ENCODE data around the gene LCN15.
"Not testable (repeated sequence)": the region's sequence is repeated elsewhere in the genome, so short reads cannot be mapped to it uniquely, and the experiment has no call there.

Gene LCN15

GRCh38 chr9:136760424-136760823 lies 3.9 kb downstream of the LCN15 start:
- no peaks in the 10 kb centered on the region for H3K36me3 ChIP-seq (ENCODE audit: control insufficient read depth, insufficient read depth, low read length)
- no peaks in the 10 kb centered on the region for H3K9me3 ChIP-seq (ENCODE audit: control insufficient read depth, insufficient read depth, low read length)
- H3K4me1 ChIP-seq (ENCODE audit: control insufficient read depth, insufficient read depth, low read length), result no peaks in the 10 kb centered on the region; the same call in 1 of the 2 replicates
- H3K4me3 ChIP-seq (ENCODE audit: low read depth, low read length), result no peak overlapping the region
- H3K27ac ChIP-seq (ENCODE audit: low read depth, low read length), result no peak overlapping the region
- no peak overlapping the region for H3K9ac ChIP-seq (ENCODE audit: low read depth, low read length)
- no peaks in the 10 kb centered on the region for H3K27me3 ChIP-seq (ENCODE audit: control insufficient read depth, insufficient read depth, low read length)

DNA sequence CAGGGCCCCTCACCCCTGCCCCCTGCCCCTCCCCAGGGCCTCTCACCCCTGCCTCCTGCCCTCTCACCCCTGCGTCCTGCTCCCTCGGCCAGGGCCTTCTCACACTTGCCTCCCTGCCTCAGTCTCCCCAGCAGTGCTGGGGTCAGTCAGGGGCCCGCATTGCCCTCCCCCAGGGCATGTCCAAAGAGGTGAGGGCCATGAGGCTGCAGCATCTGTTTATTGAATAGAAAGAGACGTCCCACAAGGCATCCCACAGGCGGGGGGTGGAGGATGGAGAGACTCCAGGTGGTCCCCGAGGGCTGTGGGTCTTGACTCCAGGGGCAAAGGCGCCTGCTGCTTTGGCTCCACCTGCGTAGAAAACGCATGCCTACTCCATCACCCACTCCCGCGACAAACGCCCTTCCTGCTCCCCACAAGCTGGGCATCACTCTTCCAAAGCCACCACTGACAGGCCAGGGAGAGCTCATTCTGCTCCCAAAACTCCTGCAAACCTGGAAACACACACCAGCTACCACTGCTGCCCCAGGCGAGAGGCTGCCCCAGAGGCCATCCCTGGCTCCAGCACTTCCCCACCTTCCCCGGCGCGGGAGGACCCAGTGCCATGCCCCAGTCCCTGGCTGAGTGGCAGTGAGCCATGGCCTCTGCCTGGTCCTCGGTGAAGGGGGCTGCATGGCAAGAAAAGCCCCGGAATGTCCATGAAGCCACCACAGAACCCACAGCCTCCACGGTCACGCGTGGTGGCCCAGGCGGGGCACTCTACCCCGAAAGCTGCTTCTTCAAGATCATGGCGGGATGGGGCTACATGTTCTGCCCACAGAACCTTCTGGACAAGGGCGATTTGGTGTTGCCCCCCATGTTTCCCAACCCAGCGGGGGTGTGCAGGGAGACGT lies 4.6 kb downstream of the LCN15 start:
- Histone ChIP-seq H3K4me1 (ENCODE audit: control insufficient read depth, insufficient read depth, low read length) (no peaks in the 10 kb centered on the region; the same call in 1 of the 2 replicates), H3K4me3 (ENCODE audit: low read depth, low read length) (no peak overlapping the region), H3K27me3 (ENCODE audit: control insufficient read depth, insufficient read depth, low read length) (no peaks in the 10 kb centered on the region), H3K9me3 (ENCODE audit: control insufficient read depth, insufficient read depth, low read length) (no peaks in the 10 kb centered on the region), H3K27ac (ENCODE audit: low read depth, low read length) (no peak overlapping the region), H3K36me3 (ENCODE audit: control insufficient read depth, insufficient read depth, low read length) (no peaks in the 10 kb centered on the region), H3K9ac (ENCODE audit: low read depth, low read length) (no peak overlapping the region)

- H3K4me3 ChIP-seq (ENCODE audit: low read depth, low read length), result no peak overlapping the region
- H3K27ac ChIP-seq (ENCODE audit: low read depth, low read length), result no peak overlapping the region
- no peaks in the 10 kb centered on the region for H3K9me3 ChIP-seq (ENCODE audit: control insufficient read depth, insufficient read depth, low read length)
- H3K9ac ChIP-seq (ENCODE audit: low read depth, low read length), result no peak overlapping the region
- H3K36me3 ChIP-seq (ENCODE audit: control insufficient read depth, insufficient read depth, low read length), result no peaks in the 10 kb centered on the region
- H3K4me1 ChIP-seq (ENCODE audit: control insufficient read depth, insufficient read depth, low read length), result no peaks in the 10 kb centered on the region; the same call in 1 of the 2 replicates
- H3K27me3 ChIP-seq (ENCODE audit: control insufficient read depth, insufficient read depth, low read length), result no peaks in the 10 kb centered on the region
Observed at GRCh38 chr9:136759001-136759400, 5.3 kb downstream of the LCN15 start.

- H3K27ac ChIP-seq (ENCODE audit: low read depth, low read length), result no peak overlapping the region
- H3K36me3 ChIP-seq (ENCODE audit: control insufficient read depth, insufficient read depth, low read length), result no peaks in the 10 kb centered on the region
- H3K4me3 ChIP-seq (ENCODE audit: low read depth, low read length), result no peak overlapping the region
- no peak overlapping the region for H3K9ac ChIP-seq (ENCODE audit: low read depth, low read length)
- no peaks in the 10 kb centered on the region for H3K27me3 ChIP-seq (ENCODE audit: control insufficient read depth, insufficient read depth, low read length)
- no peaks in the 10 kb centered on the region for H3K4me1 ChIP-seq (ENCODE audit: control insufficient read depth, insufficient read depth, low read length)
- no peaks in the 10 kb centered on the region for H3K9me3 ChIP-seq (ENCODE audit: control insufficient read depth, insufficient read depth, low read length)
Observed at GRCh38 chr9:136757751-136758140, 6.6 kb downstream of the LCN15 start.

DNA sequence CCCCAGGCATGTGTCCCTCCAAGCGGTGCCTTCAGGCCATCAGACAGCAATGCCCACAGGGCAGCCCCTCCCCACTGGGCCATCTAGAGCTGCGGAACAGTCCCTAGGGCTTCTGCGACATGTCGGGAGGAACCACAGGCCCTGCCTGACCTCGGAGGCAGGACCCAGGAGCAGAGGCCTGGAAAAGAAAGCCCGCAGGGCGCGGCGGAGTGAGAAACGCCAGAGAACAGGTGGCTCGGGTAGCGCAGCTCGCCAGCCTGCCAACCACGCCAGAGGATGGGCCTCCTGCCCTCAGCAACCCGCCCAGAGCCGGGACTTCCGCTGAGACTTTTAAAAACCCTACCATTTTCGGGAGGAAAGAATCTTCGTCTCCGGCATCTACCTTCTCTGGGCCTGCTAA lies 7.0 kb downstream of the LCN15 start:
- H3K9ac ChIP-seq (ENCODE audit: low read depth, low read length), result no peak overlapping the region
- H3K27me3 ChIP-seq (ENCODE audit: control insufficient read depth, insufficient read depth, low read length), result no peaks in the 10 kb centered on the region
- H3K4me3 ChIP-seq (ENCODE audit: low read depth, low read length), result no peak overlapping the region
- H3K27ac ChIP-seq (ENCODE audit: low read depth, low read length), result no peak overlapping the region
- H3K36me3 ChIP-seq (ENCODE audit: control insufficient read depth, insufficient read depth, low read length), result no peaks in the 10 kb centered on the region
- no peaks in the 10 kb centered on the region for H3K9me3 ChIP-seq (ENCODE audit: control insufficient read depth, insufficient read depth, low read length)
- H3K4me1 ChIP-seq (ENCODE audit: control insufficient read depth, insufficient read depth, low read length), result no peaks in the 10 kb centered on the region

DNA sequence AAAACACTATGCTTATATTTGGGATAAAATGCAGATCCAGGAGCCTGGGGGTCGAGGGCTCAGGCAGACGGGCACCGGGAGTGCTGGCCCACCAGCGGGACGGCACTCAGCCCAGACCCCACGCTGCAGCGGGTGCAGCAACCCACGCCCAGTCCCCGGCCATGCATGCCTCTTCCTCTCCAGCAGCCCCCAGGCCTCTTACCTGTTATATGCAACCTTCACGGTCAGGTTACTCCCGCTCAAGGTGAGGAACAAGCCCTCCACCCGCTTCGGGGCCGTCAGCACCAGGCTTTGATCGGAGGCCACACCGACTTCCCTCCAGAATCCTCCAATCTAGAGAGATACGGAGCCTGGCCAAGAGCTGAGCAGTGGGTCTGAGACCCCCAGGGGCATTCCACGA lies 7.5 kb downstream of the LCN15 start:
- Histone ChIP-seq H3K36me3 (ENCODE audit: control insufficient read depth, insufficient read depth, low read length) (no peaks in the 10 kb centered on the region), H3K27ac (ENCODE audit: low read depth, low read length) (no peak overlapping the region), H3K4me1 (ENCODE audit: control insufficient read depth, insufficient read depth, low read length) (no peaks in the 10 kb centered on the region), H3K9ac (ENCODE audit: low read depth, low read length) (no peak overlapping the region), H3K9me3 (ENCODE audit: control insufficient read depth, insufficient read depth, low read length) (no peaks in the 10 kb centered on the region), H3K4me3 (ENCODE audit: low read depth, low read length) (no peak overlapping the region), H3K27me3 (ENCODE audit: control insufficient read depth, insufficient read depth, low read length) (no peaks in the 10 kb centered on the region)

DNA sequence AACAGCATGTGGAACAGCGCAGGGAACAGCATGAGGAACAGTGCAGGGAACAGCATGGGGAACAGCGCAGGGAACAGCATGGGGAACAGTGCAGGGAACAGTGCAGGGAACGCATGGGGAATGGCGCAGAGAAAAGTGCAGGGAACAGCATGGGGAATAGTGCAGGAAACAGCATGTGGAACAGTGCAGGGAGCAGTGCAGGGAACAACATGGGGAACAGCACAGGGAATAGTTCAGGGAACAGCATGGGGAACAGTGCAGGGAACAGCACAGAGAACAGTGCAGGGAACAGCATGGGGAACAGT lies 8.2 kb downstream of the LCN15 start:
- Histone ChIP-seq H3K4me1 (ENCODE audit: control insufficient read depth, insufficient read depth, low read length) (no peaks in the 10 kb centered on the region), H3K27ac (ENCODE audit: low read depth, low read length) (no peak overlapping the region), H3K27me3 (ENCODE audit: control insufficient read depth, insufficient read depth, low read length) (no peaks in the 10 kb centered on the region), H3K9me3 (ENCODE audit: control insufficient read depth, insufficient read depth, low read length) (no peaks in the 10 kb centered on the region; the same call in 1 of the 2 replicates), H3K4me3 (ENCODE audit: low read depth, low read length) (no peak overlapping the region), H3K9ac (ENCODE audit: low read depth, low read length) (no peak overlapping the region), H3K36me3 (ENCODE audit: control insufficient read depth, insufficient read depth, low read length) (no peaks in the 10 kb centered on the region)

GRCh38 chr9:136755302-136756133 lies 8.8 kb downstream of the LCN15 start:
- not testable (repeated sequence) for H3K9ac ChIP-seq (ENCODE audit: low read depth, low read length); H3K27me3 ChIP-seq (ENCODE audit: control insufficient read depth, insufficient read depth, low read length); H3K4me1 ChIP-seq (ENCODE audit: control insufficient read depth, insufficient read depth, low read length); H3K4me3 ChIP-seq (ENCODE audit: low read depth, low read length); H3K27ac ChIP-seq (ENCODE audit: low read depth, low read length); H3K9me3 ChIP-seq (ENCODE audit: control insufficient read depth, insufficient read depth, low read length); H3K36me3 ChIP-seq (ENCODE audit: control insufficient read depth, insufficient read depth, low read length)

DNA sequence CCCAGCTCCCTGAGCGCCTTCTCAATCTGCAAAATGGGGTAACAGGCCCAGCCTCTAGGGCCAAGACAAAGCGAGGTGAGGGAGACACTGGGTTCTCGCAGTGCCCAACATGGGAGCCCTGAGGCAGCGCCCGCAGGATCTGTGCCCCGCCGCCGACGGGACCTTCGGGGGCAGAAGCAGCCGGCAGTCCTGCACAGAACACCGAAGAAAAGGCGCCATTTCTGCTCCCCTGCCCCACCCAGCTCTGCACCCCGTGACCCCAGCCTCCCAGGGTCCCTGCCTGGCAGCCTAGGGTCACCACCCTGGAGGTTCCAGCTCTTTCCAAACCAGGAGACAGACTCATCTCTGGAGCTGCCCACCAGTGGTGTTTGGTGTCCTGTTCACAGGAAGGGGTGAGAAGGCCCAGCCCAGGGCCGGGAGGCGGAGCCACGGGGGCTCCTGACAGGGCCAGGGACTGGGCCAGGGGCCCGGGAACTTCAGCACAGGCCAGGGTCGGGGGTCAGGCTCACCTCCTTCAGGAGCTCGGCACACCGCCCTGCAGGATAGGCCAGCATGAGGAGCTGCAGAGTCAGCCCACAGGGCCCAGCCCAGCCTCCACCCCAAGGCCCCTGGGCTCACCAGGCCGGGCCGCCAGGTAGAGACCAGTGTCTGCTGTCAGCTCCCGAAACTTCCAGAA lies 9.6 kb downstream of the LCN15 start:
- no peaks in the 10 kb centered on the region for H3K27me3 ChIP-seq (ENCODE audit: control insufficient read depth, insufficient read depth, low read length)
- no peak overlapping the region for H3K9ac ChIP-seq (ENCODE audit: low read depth, low read length)
- H3K4me1 ChIP-seq (ENCODE audit: control insufficient read depth, insufficient read depth, low read length), result no peaks in the 10 kb centered on the region
- H3K36me3 ChIP-seq (ENCODE audit: control insufficient read depth, insufficient read depth, low read length), result no peaks in the 10 kb centered on the region
- H3K27ac ChIP-seq (ENCODE audit: low read depth, low read length), result no peak overlapping the region
- no peaks in the 10 kb centered on the region; the same call in 1 of the 2 replicates for H3K9me3 ChIP-seq (ENCODE audit: control insufficient read depth, insufficient read depth, low read length)
- H3K4me3 ChIP-seq (ENCODE audit: low read depth, low read length), result no peak overlapping the region

GRCh38 chr9:136754059-136754572 lies 10.2 kb downstream of the LCN15 start:
- Histone ChIP-seq H3K27me3 (ENCODE audit: control insufficient read depth, insufficient read depth, low read length) (no peaks in the 10 kb centered on the region), H3K27ac (ENCODE audit: low read depth, low read length) (no peak overlapping the region), H3K9ac (ENCODE audit: low read depth, low read length) (no peak overlapping the region), H3K4me3 (ENCODE audit: low read depth, low read length) (no peak overlapping the region), H3K36me3 (ENCODE audit: control insufficient read depth, insufficient read depth, low read length) (no peaks in the 10 kb centered on the region), H3K9me3 (ENCODE audit: control insufficient read depth, insufficient read depth, low read length) (no peaks in the 10 kb centered on the region; the same call in 1 of the 2 replicates), H3K4me1 (ENCODE audit: control insufficient read depth, insufficient read depth, low read length) (no peaks in the 10 kb centered on the region)
